ENCODE data around the gene RHOJ. TPM values are rescaled to one million over a fixed set of nuclear protein-coding genes. Genes with fewer than 3 reads are reported as not detected.

RHOJ gene
- total and polyA plus RNA-seq, 2 donors (not counting 1 experiment from before 2014, with no cell fraction given): not detected

- H3K27ac ChIP-seq (ENCODE audit: low read length in 2 of 2): no peak overlapping the region
- Mint-ChIP-seq H3K27me3 (peaks cover 8% of the 10 kb centered on the region), H3K4me1 (no peaks in the 10 kb centered on the region), H3K27ac (no peak overlapping the region), H3K9me3 (ENCODE audit: insufficient read depth) (no peaks in the 10 kb centered on the region), H3K4me3 (no peak overlapping the region)
- no peaks in the 10 kb centered on the region for H3K4me1 ChIP-seq (ENCODE audit: control insufficient read depth in 2 of 2, insufficient read depth in 2 of 2, low read length in 2 of 2)
- no peaks in the 10 kb centered on the region for H4K20me1 ChIP-seq (ENCODE audit: control insufficient read depth, insufficient read depth, low read length, poor library complexity, severe bottlenecking)
- no peaks in the 10 kb centered on the region for H3K9me3 ChIP-seq (ENCODE audit: control extremely low read depth in 1 of 3, control insufficient read depth in 2 of 3, insufficient read depth in 1 of 3, low read length in 2 of 3)
- intact Hi-C loops (cut with micrococcal nuclease): no loop called here
- H3K4me3 ChIP-seq (ENCODE audit: control extremely low read depth in 1 of 5, extremely low read depth in 1 of 5, insufficient read depth in 1 of 5, low read depth in 2 of 5, low read length in 4 of 5): no peak overlapping the region
- ChIA-PET POLR2A (no interaction called here), CTCF (no interaction called here)
- no peak for DNase-seq
- no peak overlapping the region for H2AFZ ChIP-seq (ENCODE audit: insufficient read depth, low read depth, low read length, poor library complexity, severe bottlenecking)
- no peaks in the 10 kb centered on the region for H3K36me3 ChIP-seq (replicated peaks in 1 of 2; ENCODE audit: control extremely low read depth in 1 of 2, control insufficient read depth in 1 of 2, extremely low read depth in 1 of 2, insufficient read depth in 2 of 2, low read length in 1 of 2)
- no peak for TF ChIP-seq EZH2 (IDR thresholded peaks at IDR 0.05; ENCODE audit: borderline replicate concordance, insufficient read depth, low read depth, low read length, poor library complexity, severe bottlenecking)
- TF ChIP-seq, protein P1, sequence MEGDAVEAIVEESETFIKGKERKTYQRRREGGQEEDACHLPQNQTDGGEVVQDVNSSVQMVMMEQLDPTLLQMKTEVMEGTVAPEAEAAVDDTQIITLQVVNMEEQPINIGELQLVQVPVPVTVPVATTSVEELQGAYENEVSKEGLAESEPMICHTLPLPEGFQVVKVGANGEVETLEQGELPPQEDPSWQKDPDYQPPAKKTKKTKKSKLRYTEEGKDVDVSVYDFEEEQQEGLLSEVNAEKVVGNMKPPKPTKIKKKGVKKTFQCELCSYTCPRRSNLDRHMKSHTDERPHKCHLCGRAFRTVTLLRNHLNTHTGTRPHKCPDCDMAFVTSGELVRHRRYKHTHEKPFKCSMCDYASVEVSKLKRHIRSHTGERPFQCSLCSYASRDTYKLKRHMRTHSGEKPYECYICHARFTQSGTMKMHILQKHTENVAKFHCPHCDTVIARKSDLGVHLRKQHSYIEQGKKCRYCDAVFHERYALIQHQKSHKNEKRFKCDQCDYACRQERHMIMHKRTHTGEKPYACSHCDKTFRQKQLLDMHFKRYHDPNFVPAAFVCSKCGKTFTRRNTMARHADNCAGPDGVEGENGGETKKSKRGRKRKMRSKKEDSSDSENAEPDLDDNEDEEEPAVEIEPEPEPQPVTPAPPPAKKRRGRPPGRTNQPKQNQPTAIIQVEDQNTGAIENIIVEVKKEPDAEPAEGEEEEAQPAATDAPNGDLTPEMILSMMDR (IDR thresholded peaks at IDR 0.05): no peak
- H3K27me3 ChIP-seq (replicated peaks in 1 of 4; ENCODE audit: control extremely low read depth in 1 of 4, control insufficient read depth in 3 of 4, insufficient read depth in 4 of 4, low read length in 3 of 4): no peaks in the 10 kb centered on the region
- WGBS (ENCODE audit: insufficient coverage): no CpG with 5 or more reads among the region's 3 CpGs
- ATAC-seq (ENCODE audit: low read depth): no peak
- H3K9ac ChIP-seq (ENCODE audit: low read length): no peak overlapping the region
- H3K4me2 ChIP-seq (replicated peaks; ENCODE audit: low read depth, low read length, poor library complexity, severe bottlenecking): no peak overlapping the region
- no peaks in the 10 kb centered on the region for H3K79me2 ChIP-seq (ENCODE audit: control insufficient read depth, insufficient read depth, low read length)
Measured at GRCh38 chr14:63220526-63220925, 16.3 kb downstream of the RHOJ start.

DNA sequence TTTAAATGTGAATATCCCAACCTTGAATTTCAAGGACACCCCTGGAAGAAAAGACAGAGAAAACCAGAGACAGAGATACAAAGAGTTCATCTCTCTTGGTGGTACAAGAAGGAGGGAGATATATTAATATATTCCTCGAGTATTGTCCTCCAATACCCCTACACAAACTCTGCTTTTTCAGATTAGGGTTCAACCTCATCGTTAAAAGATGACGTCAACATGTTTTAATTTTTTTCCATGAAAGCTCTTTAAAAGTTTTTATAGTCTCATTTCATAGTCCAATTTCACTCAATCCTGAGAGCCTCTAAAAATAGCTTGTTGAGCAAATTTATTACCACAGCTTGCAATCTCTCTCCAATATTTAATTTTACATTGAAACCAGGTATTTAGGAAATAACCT is 19.4 kb downstream of the RHOJ start:
- Mint-ChIP-seq H3K4me1 (no peaks in the 10 kb centered on the region), H3K27me3 (peaks cover 8% of the 10 kb centered on the region), H3K4me3 (no peak overlapping the region), H3K27ac (no peak overlapping the region), H3K9me3 (ENCODE audit: insufficient read depth) (no peaks in the 10 kb centered on the region)
- TF ChIP-seq EZH2 (IDR thresholded peaks at IDR 0.05; ENCODE audit: borderline replicate concordance, insufficient read depth, low read depth, low read length, poor library complexity, severe bottlenecking): no peak
- TF ChIP-seq, protein P1 (IDR thresholded peaks at IDR 0.05): no peak
- Histone ChIP-seq H3K27me3 (replicated peaks in 1 of 4; ENCODE audit: control extremely low read depth in 1 of 4, control insufficient read depth in 3 of 4, insufficient read depth in 4 of 4, low read length in 3 of 4) (no peaks in the 10 kb centered on the region), H3K4me2 (replicated peaks; ENCODE audit: low read depth, low read length, poor library complexity, severe bottlenecking) (no peak overlapping the region), H4K20me1 (ENCODE audit: control insufficient read depth, insufficient read depth, low read length, poor library complexity, severe bottlenecking) (no peaks in the 10 kb centered on the region), H3K36me3 (replicated peaks in 1 of 2; ENCODE audit: control extremely low read depth in 1 of 2, control insufficient read depth in 1 of 2, extremely low read depth in 1 of 2, insufficient read depth in 2 of 2, low read length in 1 of 2) (no peaks in the 10 kb centered on the region), H3K4me1 (ENCODE audit: control insufficient read depth in 2 of 2, insufficient read depth in 2 of 2, low read length in 2 of 2) (no peaks in the 10 kb centered on the region), H2AFZ (ENCODE audit: insufficient read depth, low read depth, low read length, poor library complexity, severe bottlenecking) (no peak overlapping the region), H3K4me3 (ENCODE audit: control extremely low read depth in 1 of 5, extremely low read depth in 1 of 5, insufficient read depth in 1 of 5, low read depth in 2 of 5, low read length in 4 of 5) (no peak overlapping the region), H3K9ac (ENCODE audit: low read length) (no peak overlapping the region), H3K27ac (ENCODE audit: low read length in 2 of 2) (no peak overlapping the region), H3K9me3 (ENCODE audit: control extremely low read depth in 1 of 3, control insufficient read depth in 2 of 3, insufficient read depth in 1 of 3, low read length in 2 of 3) (no peaks in the 10 kb centered on the region), H3K79me2 (ENCODE audit: control insufficient read depth, insufficient read depth, low read length) (no peaks in the 10 kb centered on the region)
- DNase-seq: no peak
- CTCF ChIA-PET: no interaction called here
- POLR2A ChIA-PET: no interaction called here
- 93% methylated on average over 2 of the region's 3 CpGs for WGBS (ENCODE audit: insufficient coverage)
- intact Hi-C loops (cut with micrococcal nuclease): no loop called here
- ATAC-seq (ENCODE audit: low read depth): no peak
